Mononuclear cell (primary cell): ENCODE results near the gene DMPK. TPM values are rescaled to one million over a fixed set of nuclear protein-coding genes. Genes with fewer than 3 reads are reported as not detected.

Experiments
- H3K27me3 ChIP-seq: 2 replicates; pipeline ENCODE4 v1.6.0; 2011; ENCODE audit warnings: low read length, control low read depth; ENCODE audit not compliant: insufficient read depth
- H3K4me1 ChIP-seq: 2 replicates; pipeline ENCODE4 v1.5.1; 2011; ENCODE audit warnings: mild to moderate bottlenecking, low read length, control low read depth; ENCODE audit not compliant: insufficient read depth
- H3K4me3 ChIP-seq: 2 replicates; pipeline ENCODE4 v1.5.1; 2011; ENCODE audit warnings: mild to moderate bottlenecking, low read length, moderate library complexity
- H3K9me3 ChIP-seq: 2 replicates; pipeline ENCODE4 v1.5.1; 2011; ENCODE audit warnings: low read depth, mild to moderate bottlenecking, control low read depth, low read length
- total RNA-seq: library from RNA; depleted of rRNA; stranded (reverse); fragments of >200 nt; gene quantifications from one replicate; pipeline ENCODE4 v1.2.3, GENCODE V29; 2012

Gene DMPK
- total RNA-seq, 1 donor: 5.8 TPM

DNA sequence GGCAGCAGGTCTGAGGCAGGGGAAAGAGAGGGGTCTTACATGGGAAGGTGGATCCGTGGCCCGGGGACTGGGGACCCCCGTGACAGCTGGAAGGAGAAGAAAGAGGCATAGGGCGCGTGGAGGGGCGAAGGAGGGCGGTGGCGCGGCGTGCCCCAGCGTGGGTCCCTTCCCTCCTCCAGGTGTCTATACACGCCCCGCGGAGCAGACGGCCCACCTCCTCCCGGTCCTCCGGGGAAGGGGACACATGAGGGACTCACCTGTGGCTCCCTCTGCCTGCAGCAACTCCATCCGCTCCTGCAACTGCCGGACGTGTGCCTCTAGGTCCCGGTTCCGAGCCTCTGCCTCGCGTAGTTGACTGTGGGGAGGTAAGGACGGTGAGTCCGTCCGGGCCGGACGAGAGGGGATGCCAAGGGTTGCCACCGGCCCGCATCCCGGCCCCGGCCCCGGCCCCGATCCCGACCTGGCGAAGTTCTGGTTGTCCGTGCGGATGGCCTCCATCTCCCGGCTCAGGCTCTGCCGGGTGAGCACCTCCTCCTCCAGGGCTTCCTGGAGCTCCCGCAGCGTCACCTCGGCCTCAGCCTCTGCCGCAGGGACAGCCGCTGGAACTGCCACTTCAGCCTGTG, 10.9 kb downstream of the DMPK start:
- H3K9me3 ChIP-seq: no peaks in the 10 kb centered on the region
- peaks cover 51% of the 10 kb centered on the region for H3K27me3 ChIP-seq
- H3K4me1 ChIP-seq: peaks cover 31% of the 10 kb centered on the region
- H3K4me3 ChIP-seq: no peak overlapping the region

- Histone ChIP-seq H3K9me3 (no peaks in the 10 kb centered on the region), H3K4me1 (peaks cover 31% of the 10 kb centered on the region), H3K4me3 (peak overlapping the region; percentile 49), H3K27me3 (peaks cover 52% of the 10 kb centered on the region)
Measured at GRCh38 chr19:45770192-45771101, 11.8 kb downstream of the DMPK start.

DNA sequence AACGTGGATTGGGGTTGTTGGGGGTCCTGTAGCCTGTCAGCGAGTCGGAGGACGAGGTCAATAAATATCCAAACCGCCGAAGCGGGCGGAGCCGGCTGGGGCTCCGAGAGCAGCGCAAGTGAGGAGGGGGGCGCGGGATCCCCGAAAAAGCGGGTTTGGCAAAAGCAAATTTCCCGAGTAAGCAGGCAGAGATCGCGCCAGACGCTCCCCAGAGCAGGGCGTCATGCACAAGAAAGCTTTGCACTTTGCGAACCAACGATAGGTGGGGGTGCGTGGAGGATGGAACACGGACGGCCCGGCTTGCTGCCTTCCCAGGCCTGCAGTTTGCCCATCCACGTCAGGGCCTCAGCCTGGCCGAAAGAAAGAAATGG, 12.5 kb downstream of the DMPK start:
- H3K9me3 ChIP-seq: no peaks in the 10 kb centered on the region
- peak overlapping the region; percentile 49 for H3K4me3 ChIP-seq
- peaks cover 31% of the 10 kb centered on the region for H3K4me1 ChIP-seq
- peaks cover 49% of the 10 kb centered on the region for H3K27me3 ChIP-seq

GRCh38 chr19:45768984-45769782, 13.1 kb downstream of the DMPK start, which contains the start of gene SIX5:
Gene SIX5 (minus strand): TSS chr19:45769252. CDS start chr19:45768844, 408 bp downstream.
- Histone ChIP-seq H3K4me1 (peaks cover 31% of the 10 kb centered on the region), H3K27me3 (peaks cover 45% of the 10 kb centered on the region), H3K9me3 (no peaks in the 10 kb centered on the region), H3K4me3 (peak within 1 kb of the TSS; percentile 49)

DNA sequence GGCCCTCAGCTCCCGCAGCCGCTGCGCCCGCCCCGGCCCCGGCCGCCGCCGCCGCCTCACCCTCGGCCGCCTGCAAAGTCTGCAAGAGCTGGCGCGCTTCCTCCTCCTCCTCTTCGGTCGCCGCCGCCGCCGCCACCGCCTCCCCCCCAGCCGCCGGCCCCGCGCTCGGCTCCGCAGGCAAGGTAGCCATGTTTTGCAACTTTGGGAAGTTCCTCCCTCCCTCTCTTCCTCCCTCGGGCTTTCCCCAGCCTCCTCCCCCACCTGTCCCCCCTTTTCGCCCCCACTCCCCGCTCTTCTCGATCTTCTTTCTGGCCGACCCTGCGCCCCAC, 13.7 kb downstream of the DMPK start:
- H3K27me3 ChIP-seq: peaks cover 44% of the 10 kb centered on the region

DNA sequence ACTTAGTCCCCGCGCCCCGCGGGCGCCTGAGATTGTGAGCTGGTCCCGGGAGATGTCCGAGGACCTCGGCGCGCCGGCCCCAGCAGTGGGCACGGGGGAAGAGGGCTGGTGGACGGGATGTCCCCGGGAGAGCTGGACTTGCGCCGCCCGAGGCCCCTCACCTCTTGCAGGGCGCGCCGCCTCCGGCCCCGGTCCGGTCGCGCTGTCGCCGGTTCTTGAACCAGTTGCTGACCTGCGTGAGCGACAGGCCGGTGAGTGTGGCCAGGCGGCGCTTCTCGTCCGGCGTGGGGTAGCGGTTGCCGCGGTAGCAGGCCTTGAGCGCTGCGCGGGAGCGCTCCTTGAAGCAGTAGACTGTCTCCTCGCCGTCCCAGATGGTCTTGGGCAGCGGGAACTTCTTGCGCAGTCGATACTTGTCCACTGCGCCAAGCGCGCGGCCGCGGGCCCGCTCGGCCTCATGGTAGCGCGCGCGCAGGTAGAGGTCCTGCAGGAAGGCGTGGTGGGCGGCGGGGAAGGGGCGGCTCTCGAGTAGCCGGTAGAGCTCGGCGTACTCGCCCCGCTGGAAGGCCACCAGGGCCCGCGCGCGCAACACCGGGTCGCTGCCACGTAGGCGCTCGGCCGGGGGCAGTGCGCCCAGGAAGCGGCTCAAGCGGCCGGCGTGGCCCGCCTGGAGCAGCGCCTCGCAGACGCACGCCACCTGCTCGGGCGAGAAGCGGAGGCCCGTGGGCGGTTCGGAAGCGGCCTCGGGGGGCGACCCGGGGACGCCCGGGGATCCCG, 14.2 kb downstream of the DMPK start:
- H3K4me3 ChIP-seq: peak overlapping the region; percentile 13

More for the DNA sequence above, 13.7 kb downstream of the DMPK start:
- H3K4me1 ChIP-seq: peaks cover 31% of the 10 kb centered on the region
- peak overlapping the region; percentile 49 for H3K4me3 ChIP-seq
- H3K9me3 ChIP-seq: no peaks in the 10 kb centered on the region

DNA sequence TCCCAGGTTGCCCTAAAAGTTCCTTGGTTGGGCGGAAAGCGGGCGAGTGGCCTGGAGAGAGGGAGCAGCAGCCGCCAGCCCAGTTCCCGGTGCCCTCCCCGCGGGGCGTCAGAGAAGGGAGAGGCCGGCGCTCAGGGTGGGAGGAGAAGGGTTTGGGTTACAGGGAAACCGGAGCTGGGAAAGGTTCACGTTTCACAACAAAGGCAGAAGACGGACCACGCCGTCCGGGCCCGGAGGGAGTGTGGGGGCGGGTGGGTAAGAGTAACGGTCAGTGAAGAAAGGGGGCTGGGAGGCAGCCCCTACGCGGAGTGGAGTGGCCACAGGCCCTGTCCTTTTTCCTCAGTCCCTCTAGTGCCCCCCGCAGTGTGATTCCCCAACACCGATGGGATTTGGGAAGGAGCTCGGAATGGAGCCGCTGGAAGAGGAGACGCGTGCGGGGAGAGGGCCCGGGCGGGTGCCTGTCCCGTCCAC, 14.8 kb downstream of the DMPK start:
- Histone ChIP-seq H3K27me3 (peaks cover 32% of the 10 kb centered on the region), H3K4me1 (peaks cover 31% of the 10 kb centered on the region), H3K9me3 (no peaks in the 10 kb centered on the region), H3K4me3 (no peak overlapping the region)

More for the DNA sequence above, 14.2 kb downstream of the DMPK start:
- Histone ChIP-seq H3K4me1 (peaks cover 31% of the 10 kb centered on the region), H3K9me3 (no peaks in the 10 kb centered on the region), H3K27me3 (peaks cover 38% of the 10 kb centered on the region)

DNA sequence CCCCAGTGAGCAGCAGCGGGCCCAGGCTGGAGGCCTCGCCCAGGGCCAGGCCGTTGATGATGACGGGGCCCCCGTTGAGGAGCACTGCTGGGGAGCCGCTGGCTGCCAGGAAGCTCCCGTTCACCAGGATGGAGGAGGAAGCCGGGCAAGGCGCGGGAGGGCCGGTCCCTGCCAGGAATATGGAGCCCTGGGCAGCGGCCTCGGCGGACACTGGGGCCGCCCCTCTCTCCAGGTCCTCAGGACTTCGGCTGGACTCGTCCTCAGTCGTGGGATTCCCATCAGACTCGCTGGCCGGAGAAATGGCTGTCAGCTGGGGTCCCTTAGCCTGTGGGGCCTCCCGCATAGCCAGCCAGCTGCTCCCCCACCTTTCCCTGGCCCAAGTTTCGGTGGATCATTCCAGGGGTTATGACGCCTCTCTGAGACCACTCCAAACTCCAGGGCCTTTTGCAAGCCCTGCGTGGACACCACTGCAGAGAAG, 15.4 kb downstream of the DMPK start:
- Histone ChIP-seq H3K9me3 (no peaks in the 10 kb centered on the region), H3K27me3 (peaks cover 26% of the 10 kb centered on the region), H3K4me3 (no peak overlapping the region), H3K4me1 (peaks cover 31% of the 10 kb centered on the region)

GRCh38 chr19:45766296-45766868, 15.9 kb downstream of the DMPK start:
- Histone ChIP-seq H3K9me3 (no peaks in the 10 kb centered on the region), H3K27me3 (peaks cover 24% of the 10 kb centered on the region)

GRCh38 chr19:45765702-45766295, 16.5 kb downstream of the DMPK start:
- peaks cover 29% of the 10 kb centered on the region for H3K4me1 ChIP-seq
- H3K9me3 ChIP-seq: no peaks in the 10 kb centered on the region
- H3K4me3 ChIP-seq: no peak overlapping the region
- peaks cover 19% of the 10 kb centered on the region for H3K27me3 ChIP-seq

More at GRCh38 chr19:45766296-45766868, 15.9 kb downstream of the DMPK start:
- no peak overlapping the region for H3K4me3 ChIP-seq
- peaks cover 31% of the 10 kb centered on the region for H3K4me1 ChIP-seq

GRCh38 chr19:45764945-45765701, 17.2 kb downstream of the DMPK start:
- H3K4me3 ChIP-seq: no peak overlapping the region
- H3K4me1 ChIP-seq: peaks cover 22% of the 10 kb centered on the region
- peaks cover 19% of the 10 kb centered on the region for H3K27me3 ChIP-seq
- H3K9me3 ChIP-seq: no peaks in the 10 kb centered on the region

- Histone ChIP-seq H3K4me1 (peaks cover 15% of the 10 kb centered on the region), H3K4me3 (no peak overlapping the region)
Measured at GRCh38 chr19:45764475-45764874, 17.8 kb downstream of the DMPK start.

GRCh38 chr19:45763691-45764294, 18.5 kb downstream of the DMPK start:
- no peak overlapping the region for H3K4me3 ChIP-seq
- H3K9me3 ChIP-seq: no peaks in the 10 kb centered on the region
- H3K27me3 ChIP-seq: peaks cover 19% of the 10 kb centered on the region
- peaks cover 8% of the 10 kb centered on the region for H3K4me1 ChIP-seq

More at GRCh38 chr19:45764475-45764874, 17.8 kb downstream of the DMPK start:
- Histone ChIP-seq H3K9me3 (no peaks in the 10 kb centered on the region), H3K27me3 (peaks cover 19% of the 10 kb centered on the region)
